SH-SY5Y (cell line): Measurements from ENCODE around the gene SPRR3.

Experiments
- GATA2 ChIP-seq: IDR thresholded peaks from 2 replicates; pipeline ENCODE4 v1.6.1; 2011; ENCODE audit warnings: mild to moderate bottlenecking, low read depth, low read length
- GATA3 ChIP-seq: IDR thresholded peaks from 2 replicates; pipeline ENCODE4 v1.6.1; 2011; ENCODE audit warnings: low read depth, mild to moderate bottlenecking, low read length, moderate library complexity

DNA sequence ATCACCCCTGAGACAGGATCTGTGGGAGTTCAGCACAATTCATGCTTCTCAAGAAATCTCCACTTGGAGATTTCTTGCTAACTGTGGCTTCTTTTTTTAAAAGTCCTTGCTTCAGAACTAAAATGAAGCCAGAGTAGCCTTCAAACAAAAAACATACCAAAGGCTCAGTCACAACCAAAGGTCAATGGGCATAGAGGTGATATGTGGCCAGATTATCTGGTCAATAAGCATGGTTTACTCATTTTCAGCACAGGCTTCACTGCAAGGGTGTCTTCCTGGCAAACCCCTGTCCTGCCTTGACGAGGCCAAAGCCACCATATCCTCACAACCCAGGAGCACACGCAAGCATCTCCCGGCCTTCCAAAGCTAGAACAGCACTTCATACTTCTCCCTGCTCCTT is 42.3 kb upstream of the SPRR3 start:
- TF ChIP-seq GATA2 (no peak), GATA3 (no peak)
